PC-3 (cell line): Measurements from ENCODE around the gene PRIM2. TPM values are rescaled to one million over a fixed set of nuclear protein-coding genes. Genes with fewer than 3 reads are reported as not detected.
"Not testable (repeated sequence)": the region's sequence is repeated elsewhere in the genome, so short reads cannot be mapped to it uniquely, and the experiment has no call there.

ENCODE experiments used
- ATAC-seq: fragments of 200-7000 bp; cut with Tn5 transposase; 2 replicates; pipeline ENCODE4 v1.9.1; 2020; ENCODE audit warnings: mild to moderate bottlenecking, moderate library complexity
- BruUV-seq: library from RNA; stranded (reverse); fragments of 400-500 nt; replicated peaks from 2 replicates; lab custom pipeline; 2021; lab: Mats Ljungman, UMichigan
- CTCF ChIA-PET: fragments of 300-600 bp; sonication (Branson Sonifier 250); formaldehyde crosslinking; loops from one replicate; lab custom pipeline; 2022; ENCODE audit warnings: antibody characterized with exemption; lab: Charles Lee
- POLR2A ChIA-PET: fragments of 300-600 bp; sonication (Branson Sonifier 250); formaldehyde crosslinking; loops from one replicate; lab custom pipeline; 2022; ENCODE audit warnings: antibody characterized with exemption; ENCODE audit not compliant: unreplicated experiment; lab: Charles Lee
- DNase-seq: peaks from one replicate; pipeline ENCODE4 v3.0.0-alpha.2; 2015
- H2AFZ ChIP-seq: fragments of 300-600 bp; sonication (generic); 2 replicates; pipeline ENCODE4 v1.6.0; 2016; ENCODE audit warnings: antibody characterized with exemption, low read length
- H3F3A ChIP-seq: fragments of 300-600 bp; sonication (generic); one replicate; pipeline ENCODE4 v1.6.0; 2017; ENCODE audit warnings: antibody characterized with exemption, low read length, control low read depth, mild to moderate bottlenecking; ENCODE audit not compliant: unreplicated experiment
- H3K27ac ChIP-seq: fragments of 300-600 bp; sonication (generic); 2 replicates; pipeline ENCODE4 v1.5.1; 2016; ENCODE audit warnings: mild to moderate bottlenecking, low read length
- H3K27me3 ChIP-seq: fragments of 300-600 bp; sonication (generic); 2 replicates; pipeline ENCODE4 v1.6.1; 2016; ENCODE audit warnings: low read length, mixed read lengths
- H3K36me3 ChIP-seq: fragments of 300-600 bp; sonication (generic); 2 replicates; pipeline ENCODE4 v1.6.1; 2016; ENCODE audit warnings: low read depth, mixed run types, low read length, mixed read lengths
- H3K4me1 ChIP-seq: fragments of 300-600 bp; sonication (generic); 2 replicates; pipeline ENCODE4 v1.5.1; 2016; ENCODE audit warnings: low read length; ENCODE audit not compliant: insufficient read depth
- H3K4me2 ChIP-seq: fragments of 300-600 bp; sonication (generic); 2 replicates; pipeline ENCODE4 v1.6.0; 2016; ENCODE audit warnings: low read length
- H3K4me3 ChIP-seq: fragments of 300-600 bp; sonication (generic); 2 replicates; pipeline ENCODE4 v1.5.1; 2016; ENCODE audit warnings: mild to moderate bottlenecking, low read length, mixed read lengths
- H3K79me2 ChIP-seq: fragments of 300-600 bp; sonication (generic); 2 replicates; pipeline ENCODE4 v1.6.1; 2017; ENCODE audit warnings: low read length, mixed read lengths
- H3K9ac ChIP-seq: fragments of 300-600 bp; sonication (generic); 2 replicates; pipeline ENCODE4 v1.6.0; 2016; ENCODE audit warnings: mild to moderate bottlenecking, low read length
- H3K9me2 ChIP-seq: fragments of 300-600 bp; sonication (generic); replicated peaks from 2 replicates; pipeline ENCODE4 v1.6.1; 2016; ENCODE audit warnings: mixed run types, low read length, mixed read lengths
- H3K9me3 ChIP-seq: fragments of 300-600 bp; sonication (generic); 2 replicates; pipeline ENCODE4 v1.6.1; 2016; ENCODE audit warnings: low read length, mixed read lengths
- H4K20me1 ChIP-seq: fragments of 300-600 bp; sonication (generic); 2 replicates; pipeline ENCODE4 v1.6.1; 2016; ENCODE audit warnings: low read length, mixed read lengths
- intact Hi-C: fragments of 100-400 bp; cut with micrococcal nuclease; formaldehyde crosslinking; loops from 2 replicates; pipeline ENCODE4 v1.9.0; 2023
- total RNA-seq: library from RNA; depleted of rRNA; stranded (reverse); fragments of >200 nt; gene quantifications from 2 replicates; pipeline ENCODE4 v1.2.3, GENCODE V29; 2014

The PRIM2 gene
- total RNA-seq, 1 experiment from 2014 or later = 48.4 TPM

- intact Hi-C loops, H3K4me2 ChIP-seq, H3K9ac ChIP-seq, CTCF ChIA-PET, H3K4me3 ChIP-seq, POLR2A ChIA-PET, H3K9me3 ChIP-seq, H3F3A ChIP-seq, H3K9me2 ChIP-seq, H4K20me1 ChIP-seq, H3K36me3 ChIP-seq, H2AFZ ChIP-seq, H3K4me1 ChIP-seq, H3K27me3 ChIP-seq, ATAC-seq, DNase-seq, H3K27ac ChIP-seq, BruUV-seq, H3K79me2 ChIP-seq: not testable (repeated sequence)
Measured at GRCh38 chr6:57510390-57510789, 193.0 kb downstream of the PRIM2 start.

GRCh38 chr6:57515171-57515570, 197.7 kb downstream of the PRIM2 start:
- H3K9ac ChIP-seq, H3K27ac ChIP-seq, H3K9me2 ChIP-seq, H3K79me2 ChIP-seq, H3K4me3 ChIP-seq, H4K20me1 ChIP-seq, H3K27me3 ChIP-seq, CTCF ChIA-PET, BruUV-seq, ATAC-seq, H3K36me3 ChIP-seq, H3K4me1 ChIP-seq, POLR2A ChIA-PET, H3F3A ChIP-seq, intact Hi-C loops, H3K4me2 ChIP-seq, H3K9me3 ChIP-seq, H2AFZ ChIP-seq, DNase-seq: not testable (repeated sequence)

DNA sequence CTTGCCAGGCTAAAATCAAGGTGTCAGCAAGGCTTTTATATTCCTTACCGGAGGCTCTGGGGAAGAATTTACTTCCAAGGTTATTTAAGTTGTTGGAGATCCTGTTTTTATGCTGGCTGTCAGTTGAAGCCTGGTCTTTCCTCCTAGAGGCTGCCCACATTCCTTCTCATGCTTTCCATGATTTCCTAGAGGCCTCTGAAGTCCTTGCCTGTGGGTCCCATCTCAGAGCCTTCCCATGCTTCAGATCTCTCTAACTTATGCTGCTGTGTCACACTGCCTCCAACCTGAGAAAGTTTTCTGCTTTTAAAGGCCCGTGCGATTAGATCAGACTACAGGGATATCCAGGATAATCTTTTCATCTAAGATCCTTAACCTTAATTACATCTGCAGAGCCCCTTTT, 198.4 kb downstream of the PRIM2 start:
- H3K27ac ChIP-seq, H2AFZ ChIP-seq, H4K20me1 ChIP-seq, H3K4me2 ChIP-seq, H3K79me2 ChIP-seq, H3K9me2 ChIP-seq, H3K36me3 ChIP-seq, BruUV-seq, intact Hi-C loops, H3K4me3 ChIP-seq, POLR2A ChIA-PET, DNase-seq, H3K4me1 ChIP-seq, CTCF ChIA-PET, ATAC-seq, H3K9me3 ChIP-seq, H3K27me3 ChIP-seq, H3F3A ChIP-seq, H3K9ac ChIP-seq: not testable (repeated sequence)

GRCh38 chr6:57516776-57517175, 199.3 kb downstream of the PRIM2 start:
- BruUV-seq, H2AFZ ChIP-seq, H3K27me3 ChIP-seq, H3K36me3 ChIP-seq, H3K4me1 ChIP-seq, H3K27ac ChIP-seq, H3F3A ChIP-seq, H3K4me3 ChIP-seq, H4K20me1 ChIP-seq, POLR2A ChIA-PET, H3K9me3 ChIP-seq, ATAC-seq, H3K4me2 ChIP-seq, CTCF ChIA-PET, H3K9me2 ChIP-seq, H3K79me2 ChIP-seq, intact Hi-C loops, H3K9ac ChIP-seq, DNase-seq: not testable (repeated sequence)

- H3K4me3 ChIP-seq, H3K27ac ChIP-seq, DNase-seq, H3K9ac ChIP-seq, ATAC-seq, H3K79me2 ChIP-seq, H3K27me3 ChIP-seq, H3K4me2 ChIP-seq, H3K9me2 ChIP-seq, CTCF ChIA-PET, H4K20me1 ChIP-seq, H3K36me3 ChIP-seq, BruUV-seq, POLR2A ChIA-PET, H3K4me1 ChIP-seq, H2AFZ ChIP-seq, H3K9me3 ChIP-seq, intact Hi-C loops, H3F3A ChIP-seq: not testable (repeated sequence)
Measured at GRCh38 chr6:57519198-57519597, 201.8 kb downstream of the PRIM2 start.

DNA sequence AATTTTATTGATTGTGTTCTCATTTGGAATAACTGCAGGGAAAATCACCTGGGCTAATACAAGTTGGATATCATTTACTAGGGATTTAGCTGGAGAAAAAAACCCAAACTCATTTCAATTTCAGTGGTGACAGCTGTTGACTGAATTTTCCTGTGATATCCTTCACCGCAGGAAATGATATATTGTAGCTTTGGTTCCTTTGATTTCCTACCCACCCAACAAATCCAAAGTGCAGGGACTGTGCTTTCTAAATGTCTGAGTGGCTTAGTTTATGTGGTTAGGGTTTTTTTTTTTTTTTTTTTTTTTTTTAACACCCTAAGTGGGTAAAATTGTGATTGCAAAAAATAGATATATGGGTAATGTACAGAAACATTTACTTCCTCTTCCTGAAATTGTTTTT, 203.7 kb downstream of the PRIM2 start:
- H3K4me2 ChIP-seq, CTCF ChIA-PET, H3K27me3 ChIP-seq, H2AFZ ChIP-seq, H3K4me1 ChIP-seq, H3K4me3 ChIP-seq, H3K27ac ChIP-seq, H4K20me1 ChIP-seq, H3K36me3 ChIP-seq, H3K9me3 ChIP-seq, H3K9ac ChIP-seq, DNase-seq, ATAC-seq, H3K9me2 ChIP-seq, intact Hi-C loops, POLR2A ChIA-PET, H3K79me2 ChIP-seq, BruUV-seq, H3F3A ChIP-seq: not testable (repeated sequence)

- H3K4me1 ChIP-seq, intact Hi-C loops, H3K79me2 ChIP-seq, CTCF ChIA-PET, H3K36me3 ChIP-seq, H3K27ac ChIP-seq, ATAC-seq, H4K20me1 ChIP-seq, DNase-seq, H3K4me3 ChIP-seq, BruUV-seq, H3F3A ChIP-seq, H3K9ac ChIP-seq, H2AFZ ChIP-seq, H3K9me2 ChIP-seq, POLR2A ChIA-PET, H3K9me3 ChIP-seq, H3K4me2 ChIP-seq, H3K27me3 ChIP-seq: not testable (repeated sequence)
Measured at GRCh38 chr6:57523221-57523620, 205.8 kb downstream of the PRIM2 start.
